ENCODE results near the gene FOXE1. TPM values are rescaled to one million over a fixed set of nuclear protein-coding genes. Genes with fewer than 3 reads are reported as not detected.
A peak's percentile ranks its signal among the peaks of the same experiment; 100 is the strongest.

The FOXE1 gene
- total RNA-seq, 1 donor from 2014 or later, result not detected

GRCh38 chr9:97819735-97820134 is 33.3 kb upstream of the FOXE1 start:
- Mint-ChIP-seq H3K27me3 (ENCODE audit: unreplicated experiment) (peaks cover 2% of the 10 kb centered on the region), H3K9me3 (ENCODE audit: unreplicated experiment) (peaks cover 3% of the 10 kb centered on the region), H3K4me1 (ENCODE audit: low read depth, unreplicated experiment) (no peaks in the 10 kb centered on the region), H3K27ac (ENCODE audit: unreplicated experiment) (no peak overlapping the region), H3K4me3 (ENCODE audit: unreplicated experiment) (no peak overlapping the region), H3K36me3 (ENCODE audit: unreplicated experiment) (peaks cover 8% of the 10 kb centered on the region)
- no peak for DNase-seq
- TF ChIP-seq CTCF (IDR thresholded peaks at IDR 0.05; ENCODE audit: partially characterized antibody, unreplicated experiment), result no peak

- H3K4me1 Mint-ChIP-seq (ENCODE audit: low read depth, unreplicated experiment), result no peaks in the 10 kb centered on the region
- H3K27ac Mint-ChIP-seq (ENCODE audit: unreplicated experiment), result no peak overlapping the region
- no peak for TF ChIP-seq CTCF (IDR thresholded peaks at IDR 0.05; ENCODE audit: partially characterized antibody, unreplicated experiment)
- H3K9me3 Mint-ChIP-seq (ENCODE audit: unreplicated experiment), result peaks cover 3% of the 10 kb centered on the region
- peaks cover 2% of the 10 kb centered on the region for H3K27me3 Mint-ChIP-seq (ENCODE audit: unreplicated experiment)
- no peak for DNase-seq
- H3K36me3 Mint-ChIP-seq (ENCODE audit: unreplicated experiment), result peaks cover 8% of the 10 kb centered on the region
- no peak overlapping the region for H3K4me3 Mint-ChIP-seq (ENCODE audit: unreplicated experiment)
Measured at GRCh38 chr9:97820373-97820772, 32.7 kb upstream of the FOXE1 start.

GRCh38 chr9:97830884-97831829 is 21.9 kb upstream of the FOXE1 start:
- peak overlapping the region; percentile 64 for H3K27ac Mint-ChIP-seq (ENCODE audit: unreplicated experiment)

GRCh38 chr9:97831843-97832636 is 21.0 kb upstream of the FOXE1 start:
- H3K4me1 Mint-ChIP-seq (ENCODE audit: low read depth, unreplicated experiment), result peaks cover 7% of the 10 kb centered on the region
- no peak for TF ChIP-seq CTCF (IDR thresholded peaks at IDR 0.05; ENCODE audit: partially characterized antibody, unreplicated experiment)
- H3K9me3 Mint-ChIP-seq (ENCODE audit: unreplicated experiment), result peaks cover 2% of the 10 kb centered on the region
- H3K4me3 Mint-ChIP-seq (ENCODE audit: unreplicated experiment), result no peak overlapping the region
- no peaks in the 10 kb centered on the region for H3K36me3 Mint-ChIP-seq (ENCODE audit: unreplicated experiment)
- peaks cover 4% of the 10 kb centered on the region for H3K27me3 Mint-ChIP-seq (ENCODE audit: unreplicated experiment)
- no peak overlapping the region for H3K27ac Mint-ChIP-seq (ENCODE audit: unreplicated experiment)
- no peak for DNase-seq

More at GRCh38 chr9:97830884-97831829, 21.9 kb upstream of the FOXE1 start:
- DNase-seq, result peak; percentile 39
- Mint-ChIP-seq H3K9me3 (ENCODE audit: unreplicated experiment) (peaks cover 2% of the 10 kb centered on the region), H3K4me3 (ENCODE audit: unreplicated experiment) (peak overlapping the region; percentile 38), H3K4me1 (ENCODE audit: low read depth, unreplicated experiment) (peaks cover 7% of the 10 kb centered on the region), H3K27me3 (ENCODE audit: unreplicated experiment) (peaks cover 2% of the 10 kb centered on the region), H3K36me3 (ENCODE audit: unreplicated experiment) (no peaks in the 10 kb centered on the region)
- no peak for TF ChIP-seq CTCF (IDR thresholded peaks at IDR 0.05; ENCODE audit: partially characterized antibody, unreplicated experiment)
